Measurements from ENCODE around the gene ELP2.

Gene ELP2

DNA sequence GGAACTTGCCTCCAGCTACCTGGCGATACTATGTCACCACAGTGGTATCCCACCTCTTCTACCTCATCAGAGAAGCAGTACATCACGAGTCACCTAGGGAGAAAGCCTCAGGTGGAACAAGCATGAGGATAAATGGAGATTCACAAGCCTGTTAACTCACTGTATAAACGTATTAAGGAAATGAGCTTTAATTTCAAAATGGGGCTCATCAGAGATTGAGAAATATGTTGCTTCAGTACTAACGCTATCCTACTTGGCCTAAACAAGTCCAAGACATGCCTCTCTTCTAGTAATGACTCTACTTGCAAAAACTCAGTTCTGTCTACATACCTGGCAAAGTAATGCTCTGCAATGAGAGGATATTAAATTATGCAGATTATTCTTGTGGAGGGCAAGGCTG is 4.9 kb upstream of the ELP2 start:
- no peak for TF ChIP-seq CTCF (conservative IDR thresholded peaks at IDR 0.05; ENCODE audit: low read depth, low read length)
- DNase-seq (ENCODE audit: low read depth): no peak

DNA sequence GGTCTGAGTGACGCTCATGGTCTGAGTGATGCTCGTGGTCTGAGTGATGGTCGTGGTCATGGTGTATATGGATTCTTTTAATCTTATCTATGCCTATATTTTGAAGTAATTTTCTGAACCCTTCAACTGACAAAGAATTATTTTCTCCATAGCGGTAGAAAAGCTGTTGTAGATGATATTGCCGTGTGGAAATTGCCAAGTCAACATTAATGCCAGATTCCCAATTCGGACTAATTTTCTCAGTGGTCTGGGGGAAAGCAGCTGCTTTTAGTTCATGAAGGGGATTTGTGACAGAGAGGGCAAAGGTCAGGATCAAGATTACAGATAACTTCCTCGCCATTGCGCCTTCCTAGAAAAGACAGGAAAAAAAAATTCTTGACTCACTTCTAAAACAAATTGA is 3.0 kb upstream of the ELP2 start:
- no peak for TF ChIP-seq CTCF (conservative IDR thresholded peaks at IDR 0.05; ENCODE audit: low read depth, low read length)
- DNase-seq (ENCODE audit: low read depth): no peak
- no peak overlapping the region for H3K4me3 ChIP-seq (ENCODE audit: low read depth, low read length)

More for the DNA sequence above, 4.9 kb upstream of the ELP2 start:
- H3K4me3 ChIP-seq (ENCODE audit: low read depth, low read length): no peak overlapping the region

DNA sequence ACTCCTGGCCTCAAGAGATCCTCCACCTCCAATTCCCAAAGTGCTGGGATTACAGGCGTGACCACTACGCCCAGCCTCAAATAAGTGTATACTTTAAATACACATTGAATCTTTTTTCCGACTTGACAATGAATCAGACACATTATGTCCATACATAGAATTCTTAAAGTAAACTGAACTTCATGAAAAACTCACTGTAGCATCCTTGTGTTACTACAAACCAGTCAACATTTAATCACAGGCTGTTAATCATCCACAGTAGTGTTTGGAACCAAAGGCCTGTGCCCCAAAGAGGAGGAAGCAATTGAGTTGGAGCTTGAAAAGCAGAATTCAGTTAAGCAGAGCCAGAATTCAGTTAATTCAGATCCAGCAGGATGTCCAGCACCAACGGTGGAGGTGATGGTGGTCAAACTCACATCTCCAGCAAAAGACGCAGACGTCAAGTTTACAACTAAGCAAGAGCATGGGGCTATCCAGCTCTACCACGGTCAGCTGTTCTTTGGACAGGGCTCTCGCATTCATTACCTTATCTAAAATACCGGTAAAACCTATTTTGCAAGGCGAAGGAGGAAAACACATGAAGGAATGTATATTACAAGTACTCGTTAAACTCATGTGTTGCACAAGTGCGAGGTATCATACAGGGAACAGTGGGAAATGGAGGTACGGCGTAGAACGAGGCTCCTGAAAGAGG is 1.7 kb upstream of the ELP2 start:
- peak; percentile 30 for DNase-seq (ENCODE audit: low read depth)
- H3K4me3 ChIP-seq (ENCODE audit: low read depth, low read length): peak overlapping the region; percentile 81
- no peak for TF ChIP-seq CTCF (conservative IDR thresholded peaks at IDR 0.05; ENCODE audit: low read depth, low read length)

DNA sequence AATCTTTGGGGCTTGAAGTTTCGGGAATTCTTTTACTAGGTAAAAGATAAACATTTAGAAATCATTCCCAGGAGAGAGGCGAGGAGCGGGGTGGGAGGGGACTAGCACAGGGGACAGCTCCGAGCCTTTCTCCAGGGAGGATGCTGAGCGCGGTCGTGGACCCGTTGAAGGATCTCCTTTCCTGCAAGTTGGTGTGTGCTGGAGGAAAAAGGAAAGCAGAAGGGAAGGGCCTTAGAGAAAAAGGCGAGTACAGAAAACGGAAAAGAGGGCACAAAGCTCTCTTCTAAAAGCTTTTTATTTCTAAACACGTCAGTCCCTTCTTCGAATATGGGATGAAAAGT is 1.2 kb upstream of the ELP2 start:
- peak overlapping the region; percentile 81 for H3K4me3 ChIP-seq (ENCODE audit: low read depth, low read length)
- no peak for TF ChIP-seq CTCF (conservative IDR thresholded peaks at IDR 0.05; ENCODE audit: low read depth, low read length)
- peak; percentile 45 for DNase-seq (ENCODE audit: low read depth)

GRCh38 chr18:36128907-36129299 is 796 bp upstream of the ELP2 start:
- no peak for TF ChIP-seq CTCF (conservative IDR thresholded peaks at IDR 0.05; ENCODE audit: low read depth, low read length)
- peak overlapping the region; percentile 81 for H3K4me3 ChIP-seq (ENCODE audit: low read depth, low read length)
- DNase-seq (ENCODE audit: low read depth): no peak

DNA sequence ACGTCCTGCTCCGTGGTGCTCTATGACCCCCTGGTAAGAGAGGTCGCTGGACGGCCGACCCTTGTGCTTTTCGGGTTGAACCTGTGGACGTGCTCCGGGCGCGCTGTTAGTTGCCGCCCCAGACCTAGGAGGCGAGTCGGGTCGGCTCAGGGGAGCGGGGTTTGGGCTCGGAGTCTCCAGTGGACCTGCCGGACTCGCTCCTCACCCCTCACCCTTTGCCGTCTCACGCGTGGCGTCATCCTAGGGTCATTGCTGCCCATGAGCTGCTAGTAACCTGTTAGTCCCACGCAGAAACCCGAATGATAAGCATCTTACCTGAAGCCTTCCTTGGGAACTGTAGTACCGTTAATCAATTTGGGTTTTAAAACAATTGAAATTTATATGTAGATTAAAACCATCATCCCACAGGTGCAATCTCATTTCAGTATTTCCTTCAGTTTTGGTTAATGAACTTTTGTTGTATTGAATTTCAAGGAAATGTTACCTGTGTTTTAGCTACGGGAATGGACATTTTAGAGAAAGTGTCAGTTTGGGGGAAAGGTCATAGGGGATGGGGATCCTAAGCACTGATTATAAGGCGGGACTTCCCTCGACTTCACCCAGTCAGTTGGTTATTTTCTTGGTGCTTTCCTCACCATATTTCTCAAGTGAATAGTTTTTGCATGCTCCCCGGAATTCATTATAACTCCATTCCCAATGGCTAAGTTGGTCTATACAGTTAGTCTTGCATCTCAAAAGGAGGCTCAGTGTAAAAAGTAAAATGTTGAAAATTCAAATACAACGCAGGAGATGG is 536 bp downstream of the ELP2 start:
- H3K4me3 ChIP-seq (ENCODE audit: low read depth, low read length): peak overlapping the region; percentile 81
- no peak for TF ChIP-seq CTCF (conservative IDR thresholded peaks at IDR 0.05; ENCODE audit: low read depth, low read length)
- DNase-seq (ENCODE audit: low read depth): peak; percentile 8

All from choroid plexus epithelial cell (primary cell).